HG02759 (cell line): Measurements from ENCODE around the gene TBC1D26.
"Not testable (repeated sequence)": the region's sequence is repeated elsewhere in the genome, so short reads cannot be mapped to it uniquely, and the experiment has no call there.

Experiments used
- ATAC-seq: cut with Tn5 transposase; IDR thresholded peaks from one replicate; pipeline ENCODE4 v1.9.1; 2021; ENCODE audit warnings: mild to moderate bottlenecking, moderate library complexity; ENCODE audit not compliant: unreplicated experiment

The TBC1D26 gene

GRCh38 chr17:15742921-15743320 lies 10.8 kb downstream of the TBC1D26 start:
- ATAC-seq = no peak

GRCh38 chr17:15744074-15744676 lies 12.1 kb downstream of the TBC1D26 start:
- ATAC-seq = no peak

- ATAC-seq = no peak
Measured at GRCh38 chr17:15744885-15745284, 12.8 kb downstream of the TBC1D26 start.

- ATAC-seq = not testable (repeated sequence)
Measured at GRCh38 chr17:15749403-15749802, 17.3 kb downstream of the TBC1D26 start.

- not testable (repeated sequence) for ATAC-seq
Measured at GRCh38 chr17:15768865-15769533, 36.9 kb downstream of the TBC1D26 start.

GRCh38 chr17:15770679-15771078 lies 38.6 kb downstream of the TBC1D26 start:
- ATAC-seq = not testable (repeated sequence)

- ATAC-seq = no peak
Measured at GRCh38 chr17:15776871-15777270, 44.8 kb downstream of the TBC1D26 start.

GRCh38 chr17:15777297-15777696 lies 45.2 kb downstream of the TBC1D26 start:
- no peak for ATAC-seq

GRCh38 chr17:15777717-15778116 lies 45.6 kb downstream of the TBC1D26 start:
- no peak for ATAC-seq

GRCh38 chr17:15779119-15779518 lies 47.0 kb downstream of the TBC1D26 start:
- no peak for ATAC-seq

GRCh38 chr17:15780188-15780587 lies 48.1 kb downstream of the TBC1D26 start:
- ATAC-seq = no peak

GRCh38 chr17:15782866-15783265 lies 50.8 kb downstream of the TBC1D26 start:
- ATAC-seq = no peak

- ATAC-seq = no peak
Measured at GRCh38 chr17:15783461-15783860, 51.4 kb downstream of the TBC1D26 start.

GRCh38 chr17:15784351-15784750 lies 52.3 kb downstream of the TBC1D26 start:
- not testable (repeated sequence) for ATAC-seq

GRCh38 chr17:15787363-15788075 lies 55.4 kb downstream of the TBC1D26 start:
- ATAC-seq = not testable (repeated sequence)

GRCh38 chr17:15788365-15788764 lies 56.3 kb downstream of the TBC1D26 start:
- not testable (repeated sequence) for ATAC-seq
